Upper lobe of left lung (tissue), 4 donors: ENCODE measurements around the gene KRT4.

Experiments
- CTCF ChIP-seq, 6 experiments: fragments of 450-650 bp in 4 of 6; fragments of 200-600 bp in 2 of 6; sonication (generic) in 2 of 6; IDR thresholded peaks; one replicate each; pipeline ENCODE4 v1.5.1; 2016 to 2019; ENCODE audit warnings: antibody characterized with exemption in 6 of 6
- EP300 ChIP-seq, 4 donors: sonication (generic); formaldehyde crosslinking; IDR thresholded peaks; one replicate each; pipeline ENCODE4 v1.5.1; 2017; ENCODE audit warnings: antibody characterized with exemption in 4 of 4, control low read depth in 2 of 4
- POLR2A ChIP-seq, 4 donors: fragments of 450-650 bp; IDR thresholded peaks; one replicate each; pipeline ENCODE4 v1.5.1; 2016 to 2017; ENCODE audit warnings: antibody characterized with exemption in 4 of 4, mild to moderate bottlenecking in 2 of 4
- POLR2AphosphoS5 ChIP-seq, 2 donors: sonication (generic); formaldehyde crosslinking; IDR thresholded peaks; one replicate each; pipeline ENCODE4 v1.5.1; 2017; ENCODE audit warnings: antibody characterized with exemption in 2 of 2

- no peak for TF ChIP-seq CTCF (IDR thresholded peaks at IDR 0.05)
- TF ChIP-seq POLR2AphosphoS5 (IDR thresholded peaks at IDR 0.05) = no peak
- TF ChIP-seq POLR2A (IDR thresholded peaks at IDR 0.05) = no peak
- no peak for TF ChIP-seq EP300 (IDR thresholded peaks at IDR 0.05)
Measured at GRCh38 chr12:52784909-52785308, 29.0 kb downstream of the KRT4 start.
